ENCODE measurements around the gene CCDC54. TPM values are rescaled to one million over a fixed set of nuclear protein-coding genes. Genes with fewer than 3 reads are reported as not detected.

CCDC54 gene
- total and polyA plus RNA-seq, 2 of the 8 experiments (the other 6 are each of a cell fraction or from before 2014, with no cell fraction given) = not detected

DNA sequence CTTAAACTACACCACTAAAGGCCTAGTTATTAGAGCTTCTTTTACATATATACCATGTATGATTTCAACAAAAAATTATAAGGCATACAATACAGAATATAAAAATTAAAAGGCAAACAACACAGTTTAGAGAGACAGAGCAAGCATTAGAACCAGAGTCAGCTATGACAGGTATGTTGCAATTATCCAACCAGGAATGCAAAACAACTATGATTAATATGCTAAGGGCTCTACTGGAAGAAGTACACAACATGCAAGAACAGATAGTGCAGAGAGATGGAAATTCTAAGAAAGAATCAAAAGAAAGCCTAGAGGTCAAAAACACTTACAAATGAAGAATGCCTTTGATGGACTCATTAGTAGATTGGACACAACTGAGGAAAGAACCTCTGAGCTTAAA, 39.6 kb downstream of the CCDC54 start:
- Histone ChIP-seq H4K8ac (ENCODE audit: extremely low read depth, insufficient read depth, low read length) (no peak overlapping the region), H4K20me1 (replicated peaks in 1 of 2; ENCODE audit: control insufficient read depth in 1 of 2, insufficient read depth in 2 of 2, low read length in 2 of 2) (no peaks in the 10 kb centered on the region), H2BK15ac (ENCODE audit: low read length) (no peak overlapping the region), H2BK12ac (ENCODE audit: low read depth, low read length) (no peak overlapping the region), H3K4me3 (ENCODE audit: extremely low read depth in 1 of 4, insufficient read depth in 2 of 4, low read depth in 3 of 4, low read length in 4 of 4) (no peak overlapping the region), H3K4me1 (replicated peaks in 1 of 4; ENCODE audit: control insufficient read depth in 3 of 4, insufficient read depth in 4 of 4, low read length in 3 of 4) (no peaks in the 10 kb centered on the region), H3K9me3 (ENCODE audit: insufficient read depth in 2 of 2, low read depth in 1 of 2, low read length in 1 of 2) (no peaks in the 10 kb centered on the region), H3K4me2 (ENCODE audit: insufficient read depth in 1 of 2, low read depth in 2 of 2, low read length in 2 of 2) (no peak overlapping the region), H2BK120ac (replicated peaks; ENCODE audit: low read depth, low read length) (no peak overlapping the region), H3K14ac (ENCODE audit: insufficient read length) (no peak overlapping the region), H3K27me3 (replicated peaks in 1 of 4; ENCODE audit: control insufficient read depth in 3 of 4, extremely low read depth in 1 of 4, insufficient read depth in 3 of 4, low read length in 3 of 4) (no peaks in the 10 kb centered on the region), H3K36me3 (ENCODE audit: control insufficient read depth in 2 of 4, insufficient read depth in 4 of 4, low read length in 3 of 4) (no peaks in the 10 kb centered on the region), H3K18ac (ENCODE audit: extremely low read depth, low read length) (no peak overlapping the region), H2AK5ac (ENCODE audit: low read depth, low read length) (no peak overlapping the region), H3K4ac (replicated peaks; ENCODE audit: insufficient read length, low read depth, low read length) (no peak overlapping the region), H3K56ac (replicated peaks; ENCODE audit: insufficient read length, low read depth, low read length) (no peak overlapping the region), H3K27ac (ENCODE audit: low read depth, low read length) (no peak overlapping the region), H3K9ac (replicated peaks in 1 of 4; ENCODE audit: extremely low read depth in 1 of 4, low read depth in 3 of 4, low read length in 3 of 4) (no peak overlapping the region), H3K23me2 (ENCODE audit: low read depth, low read length) (no peaks in the 10 kb centered on the region), H4K5ac (ENCODE audit: insufficient read length, low read depth, low read length) (no peak overlapping the region), H3K23ac (ENCODE audit: insufficient read length) (no peak overlapping the region), H2BK5ac (ENCODE audit: low read depth, low read length) (no peak overlapping the region), H3K79me2 (ENCODE audit: control insufficient read depth in 1 of 2, insufficient read depth in 2 of 2, low read length in 2 of 2) (no peaks in the 10 kb centered on the region), H2AFZ (ENCODE audit: low read length) (no peak overlapping the region), H4K91ac (replicated peaks; ENCODE audit: insufficient read length, low read length) (no peak overlapping the region), H3K79me1 (ENCODE audit: low read depth, low read length) (no peaks in the 10 kb centered on the region), H2BK20ac (ENCODE audit: low read length) (no peak overlapping the region)
- ChIA-PET POLR2A (ENCODE audit: partially characterized antibody) (no interaction called here), CTCF (ENCODE audit: partially characterized antibody) (interaction anchor here (1.3 to 12.0 kb wide), 4 partner anchors 9 to 181 kb away, joined by 5 to 97 read pairs (median 14); no protein-coding TSS in a partner anchor)
- FAIRE-seq (no peak), DNase-seq (ENCODE audit: low read depth in 1 of 2, low spot score in 2 of 2) (no peak)
- TF ChIP-seq EGR1 (IDR thresholded peaks at IDR 0.05; ENCODE audit: borderline replicate concordance, low read depth, low read length) (no peak), POLR2AphosphoS5 (IDR thresholded peaks at IDR 0.05; ENCODE audit: low read depth, low read length) (no peak), SIN3A (conservative IDR thresholded peaks at IDR 0.05 in 1 of 2, IDR thresholded peaks at IDR 0.05 in 1 of 2; ENCODE audit: low read depth in 1 of 2, low read length in 2 of 2) (no peak), ASH2L (IDR thresholded peaks at IDR 0.05; ENCODE audit: low read length) (no peak), RBBP5 (IDR thresholded peaks at IDR 0.05; ENCODE audit: borderline replicate concordance, low read depth, low read length) (no peak), SP1 (IDR thresholded peaks at IDR 0.05; ENCODE audit: low read depth, low read length) (no peak)
